Measurements from ENCODE around the gene VGLL1. TPM values are rescaled to one million over a fixed set of nuclear protein-coding genes. Genes with fewer than 3 reads are reported as not detected.

Gene VGLL1
- total and polyA plus RNA-seq, 2 experiments from 2014 or later, result not detected

- Histone ChIP-seq H3K4me1 (ENCODE audit: insufficient read depth) (no peaks in the 10 kb centered on the region), H4K20me1 (replicated peaks; ENCODE audit: insufficient read depth) (no peaks in the 10 kb centered on the region), H3K36me3 (ENCODE audit: insufficient read depth) (no peaks in the 10 kb centered on the region), H3F3A (replicated peaks; ENCODE audit: low read depth) (no peaks in the 10 kb centered on the region), H3K4me3 (no peak overlapping the region), H3K27me3 (ENCODE audit: insufficient read depth) (no peaks in the 10 kb centered on the region), H3K27ac (ENCODE audit: low read depth) (no peak overlapping the region), H3K4me2 (no peak overlapping the region), H3K79me2 (replicated peaks; ENCODE audit: insufficient read depth) (no peaks in the 10 kb centered on the region), H3K9me2 (ENCODE audit: insufficient read depth) (no peaks in the 10 kb centered on the region), H2AFZ (no peak overlapping the region)
- ATAC-seq (no peak), DNase-seq (ENCODE audit: low spot score) (no peak)
- no peak overlapping the region for H3K4me3 Mint-ChIP-seq
- TF ChIP-seq ZNF462 (CRISPR knock-in tag; IDR thresholded peaks at IDR 0.05) (no peak), REST (IDR thresholded peaks at IDR 0.05; ENCODE audit: unreplicated experiment) (no peak), CTCF (conservative IDR thresholded peaks at IDR 0.05; ENCODE audit: low read depth in 2 of 2) (no peak), ZNF114 (CRISPR knock-in tag; IDR thresholded peaks at IDR 0.05) (no peak), EZH2phosphoT487 (IDR thresholded peaks at IDR 0.05; ENCODE audit: unreplicated experiment) (no peak), JUNB (IDR thresholded peaks at IDR 0.05; ENCODE audit: unreplicated experiment) (no peak), ZNF331 (CRISPR knock-in tag; IDR thresholded peaks at IDR 0.05; ENCODE audit: low read depth) (no peak), CREB1 (CRISPR knock-in tag; IDR thresholded peaks at IDR 0.05; ENCODE audit: low read depth) (no peak), EZH2 (IDR thresholded peaks at IDR 0.05; ENCODE audit: low read depth, unreplicated experiment) (no peak), STAT1 (IDR thresholded peaks at IDR 0.05; ENCODE audit: unreplicated experiment) (no peak), NANOG (IDR thresholded peaks at IDR 0.05; ENCODE audit: borderline replicate concordance) (no peak), ETS1 (IDR thresholded peaks at IDR 0.05) (no peak), POLR2AphosphoS5 (IDR thresholded peaks at IDR 0.05; ENCODE audit: low read depth) (no peak)
- no peak overlapping the region for H3K27ac Mint-ChIP-seq
- H3K27me3 Mint-ChIP-seq (ENCODE audit: insufficient read depth, low read depth, poor library complexity), result peaks cover 4% of the 10 kb centered on the region
- H3K36me3 Mint-ChIP-seq (ENCODE audit: low read depth), result no peaks in the 10 kb centered on the region
- peaks cover 15% of the 10 kb centered on the region; the same call in 2 of the 3 replicates for H3K4me1 Mint-ChIP-seq
- no peaks in the 10 kb centered on the region for H3K9me3 Mint-ChIP-seq
Observed at GRCh38 chrX:136589966-136590365, 58.0 kb downstream of the VGLL1 start.
